PC-9 (cell line): Measurements from ENCODE around the gene REEP2. TPM values are rescaled to one million over a fixed set of nuclear protein-coding genes. Genes with fewer than 3 reads are reported as not detected.
A peak's percentile ranks its signal among the peaks of the same experiment; 100 is the strongest.
"Not testable (repeated sequence)": the region's sequence is repeated elsewhere in the genome, so short reads cannot be mapped to it uniquely, and the experiment has no call there.

Source experiments
- Bru-seq: library from RNA; stranded (reverse); fragments of 400-500 nt; gene quantifications from one replicate; lab custom pipeline; 2021; lab: Mats Ljungman, UMichigan
- BruChase-seq, 2 experiments: library from RNA; stranded (reverse); fragments of 400-500 nt; gene quantifications; one replicate each; lab custom pipeline; 2021; lab: Mats Ljungman, UMichigan
- BruUV-seq: library from RNA; stranded (reverse); fragments of 400-500 nt; replicated peaks from 2 replicates; lab custom pipeline; 2021; lab: Mats Ljungman, UMichigan
- CTCF ChIA-PET: fragments of 300-600 bp; sonication (Branson Sonifier 250); formaldehyde crosslinking; loops from one replicate; lab custom pipeline; 2022; ENCODE audit warnings: antibody characterized with exemption; lab: Charles Lee
- POLR2A ChIA-PET: fragments of 300-600 bp; sonication (Branson Sonifier 250); formaldehyde crosslinking; loops from one replicate; lab custom pipeline; 2022; ENCODE audit warnings: antibody characterized with exemption; ENCODE audit not compliant: unreplicated experiment; lab: Charles Lee
- DNase-seq, 2 experiments: peaks; one replicate each; pipeline versions ENCODE4 v3.0.0 to v3.0.0-alpha.2; 2015 to 2022; ENCODE audit warnings: mixed read lengths in 1 of 2
- H2AFZ ChIP-seq: fragments of 200-600 bp; sonication (generic); 2 replicates; pipeline ENCODE4 v1.8.1; 2017; ENCODE audit warnings: antibody characterized with exemption
- H3F3A ChIP-seq: fragments of 200-600 bp; sonication (generic); 2 replicates; pipeline ENCODE4 v1.8.1; 2017; ENCODE audit warnings: antibody characterized with exemption, mild to moderate bottlenecking, low read depth; ENCODE audit not compliant: insufficient read depth
- H3K27ac ChIP-seq: fragments of 200-600 bp; sonication (generic); 2 replicates; pipeline ENCODE4 v1.6.1; 2016; ENCODE audit warnings: mixed run types
- H3K27me3 ChIP-seq: fragments of 200-600 bp; sonication (generic); 2 replicates; pipeline ENCODE4 v1.6.1; 2016; ENCODE audit warnings: low read depth, mixed run types; ENCODE audit not compliant: insufficient read depth
- H3K36me3 ChIP-seq: fragments of 200-600 bp; sonication (generic); 2 replicates; pipeline ENCODE4 v1.6.1; 2016; ENCODE audit warnings: low read depth, mixed run types
- H3K4me1 ChIP-seq: fragments of 200-600 bp; sonication (generic); replicated peaks from 2 replicates; pipeline ENCODE4 v1.6.1; 2016; ENCODE audit warnings: mixed run types; ENCODE audit not compliant: insufficient read depth
- H3K4me2 ChIP-seq: fragments of 200-600 bp; sonication (generic); 2 replicates; pipeline ENCODE4 v1.6.1; 2017; ENCODE audit warnings: mixed run types
- H3K4me3 ChIP-seq: fragments of 200-600 bp; sonication (generic); 2 replicates; pipeline ENCODE4 v1.6.1; 2016; ENCODE audit warnings: mixed run types
- H3K79me2 ChIP-seq: fragments of 200-600 bp; sonication (generic); 2 replicates; pipeline ENCODE4 v1.6.1; 2017; ENCODE audit warnings: low read depth, mixed run types
- H3K9me2 ChIP-seq: fragments of 200-600 bp; sonication (generic); 2 replicates; pipeline ENCODE4 v1.8.1; 2017; ENCODE audit warnings: mild to moderate bottlenecking; ENCODE audit not compliant: insufficient read depth
- H3K9me3 ChIP-seq: fragments of 200-600 bp; sonication (generic); 2 replicates; pipeline ENCODE4 v1.8.1; 2016; ENCODE audit warnings: low read depth; ENCODE audit not compliant: insufficient read depth
- H4K20me1 ChIP-seq: fragments of 200-600 bp; sonication (generic); 2 replicates; pipeline ENCODE4 v1.8.1; 2017; ENCODE audit not compliant: insufficient read depth
- EZH2 ChIP-seq: fragments of 200-600 bp; sonication (generic); IDR thresholded peaks from 2 replicates; pipeline ENCODE4 v1.8.0; 2017; ENCODE audit warnings: antibody characterized with exemption, low read depth
- intact Hi-C: fragments of 100-400 bp; cut with micrococcal nuclease; formaldehyde crosslinking; loops from one replicate; pipeline ENCODE4 v1.10.0; 2022; ENCODE audit not compliant: unreplicated experiment
- long read RNA-seq: library from polyadenylated mRNA; stranded (forward); transcript quantifications from one replicate; pipeline ENCODE4 v2.0.0, GENCODE V29; 2022
- total RNA-seq: library from RNA; stranded (reverse); gene quantifications from 2 replicates; pipeline ENCODE4 v1.2.3, GENCODE V29; 2021
- TF ChIP-seq, protein P1 (sequence below): fragments of 200-600 bp; sonication (generic); conservative IDR thresholded peaks from 2 replicates; pipeline ENCODE4 v1.6.1; 2017; ENCODE audit warnings: mixed run types, antibody characterized with exemption, mild to moderate bottlenecking, moderate library complexity

Gene REEP2
- total RNA-seq (0.87 and 1.3 TPM in 2 replicates), Bru-seq, nascent RNA (percentile 20 among the genes with signal in this experiment), BruChase-seq, experiment 1, labeled RNA remaining after a 2-hour chase (percentile 28 among the genes with signal in this experiment), BruChase-seq, experiment 2, labeled RNA remaining after a 6-hour chase (percentile 19 among the genes with signal in this experiment)
- long read RNA-seq, partial matches to known transcripts: 0 of 1 reads
- long read RNA-seq, other reads (novel, unspliced or antisense): 0 of 1 reads

DNA sequence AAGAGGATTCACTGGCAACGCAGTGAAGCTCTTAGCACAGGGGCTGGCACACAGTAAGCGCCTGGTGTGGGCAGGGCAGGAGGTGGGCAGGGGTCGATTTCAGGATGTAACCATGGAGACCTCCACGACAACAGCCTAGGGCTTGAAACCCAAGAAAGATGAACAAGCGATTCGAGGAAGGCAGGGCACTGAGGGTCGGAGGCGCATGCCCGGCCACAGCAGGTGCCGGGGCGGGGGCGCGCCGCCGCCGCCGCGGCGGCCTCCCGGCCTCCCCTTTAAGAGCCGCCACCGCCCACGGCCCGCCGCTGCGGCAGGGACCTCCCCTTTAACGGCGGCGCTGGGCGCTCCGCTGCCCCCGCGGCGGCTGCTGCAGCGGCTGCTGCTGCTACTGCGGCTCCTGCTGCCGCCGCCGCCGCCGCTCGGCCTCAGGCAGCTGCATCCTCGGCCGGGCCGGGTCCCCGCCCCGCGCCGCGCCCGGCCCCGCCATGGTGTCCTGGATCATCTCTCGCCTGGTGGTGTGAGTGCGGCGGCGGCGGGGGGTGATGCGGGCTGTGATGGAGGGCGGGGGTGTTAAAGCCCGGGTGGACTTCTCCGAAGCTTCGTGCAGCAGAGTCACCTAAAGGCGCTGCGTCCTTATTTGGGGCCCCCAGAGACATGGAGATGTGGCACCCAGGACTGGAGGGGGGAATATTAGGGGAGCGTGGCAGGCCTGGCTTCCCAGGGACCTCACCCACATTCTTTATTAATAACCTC, at the start of gene REEP2:
Gene REEP2, plus strand, starts transcription at position 334 of the 753 bp plus-strand sequence. Its CDS starts 152 bp downstream, at position 486.
- Histone ChIP-seq H3K27me3 (peaks cover 10% of the 10 kb centered on the region), H3K36me3 (0 out of 2 replicates have a peak, but pooled peaks cover 9% of the 10 kb centered on the region), H2AFZ (no peak within 1 kb of the TSS), H4K20me1 (0 out of 2 replicates have a peak, but pooled peaks cover 3% of the 10 kb centered on the region), H3K27ac (no peak within 1 kb of the TSS), H3K4me2 (peak within 1 kb of the TSS; percentile 74), H3F3A (peaks cover 15% of the 10 kb centered on the region; the same call in 1 of the 2 replicates), H3K9me2 (no peaks in the 10 kb centered on the region), H3K9me3 (no peaks in the 10 kb centered on the region), H3K79me2 (no peaks in the 10 kb centered on the region), H3K4me3 (peak within 1 kb of the TSS; percentile 52; the same call in 1 of the 2 replicates), H3K4me1 (0 out of 2 replicates have a peak, but pooled peaks cover 4% of the 10 kb centered on the region)
- no TSS peak for BruUV-seq
- ChIA-PET POLR2A (interaction anchor here (0.7 kb wide), 1 partner anchor 136 kb away, joined by 5 read pairs; the partner anchor contains the start of gene HSPA9), CTCF (interaction anchor here (0.6 kb wide), 2 partner anchors 68 to 957 kb away, joined by 3 to 4 read pairs; no protein-coding TSS in a partner anchor)
- DNase-seq: peak in 1 of 2 experiments; percentile 36
- TF ChIP-seq EZH2: no peak
- TF ChIP-seq, protein P1, sequence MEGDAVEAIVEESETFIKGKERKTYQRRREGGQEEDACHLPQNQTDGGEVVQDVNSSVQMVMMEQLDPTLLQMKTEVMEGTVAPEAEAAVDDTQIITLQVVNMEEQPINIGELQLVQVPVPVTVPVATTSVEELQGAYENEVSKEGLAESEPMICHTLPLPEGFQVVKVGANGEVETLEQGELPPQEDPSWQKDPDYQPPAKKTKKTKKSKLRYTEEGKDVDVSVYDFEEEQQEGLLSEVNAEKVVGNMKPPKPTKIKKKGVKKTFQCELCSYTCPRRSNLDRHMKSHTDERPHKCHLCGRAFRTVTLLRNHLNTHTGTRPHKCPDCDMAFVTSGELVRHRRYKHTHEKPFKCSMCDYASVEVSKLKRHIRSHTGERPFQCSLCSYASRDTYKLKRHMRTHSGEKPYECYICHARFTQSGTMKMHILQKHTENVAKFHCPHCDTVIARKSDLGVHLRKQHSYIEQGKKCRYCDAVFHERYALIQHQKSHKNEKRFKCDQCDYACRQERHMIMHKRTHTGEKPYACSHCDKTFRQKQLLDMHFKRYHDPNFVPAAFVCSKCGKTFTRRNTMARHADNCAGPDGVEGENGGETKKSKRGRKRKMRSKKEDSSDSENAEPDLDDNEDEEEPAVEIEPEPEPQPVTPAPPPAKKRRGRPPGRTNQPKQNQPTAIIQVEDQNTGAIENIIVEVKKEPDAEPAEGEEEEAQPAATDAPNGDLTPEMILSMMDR: no peak
- intact Hi-C loops: no loop called here

GRCh38 chr5:138389332-138389731, 49.5 kb upstream of the REEP2 start:
- H3F3A ChIP-seq: 0 out of 2 replicates have a peak, but pooled peaks cover 3% of the 10 kb centered on the region
- no peaks in the 10 kb centered on the region for H4K20me1 ChIP-seq
- no peak overlapping the region for H3K4me3 ChIP-seq
- no peak for TF ChIP-seq EZH2
- TF ChIP-seq, protein P1: no peak
- no peak overlapping the region for H3K27ac ChIP-seq
- no peaks in the 10 kb centered on the region for H3K9me3 ChIP-seq
- peaks cover 14% of the 10 kb centered on the region for H3K36me3 ChIP-seq
- H3K27me3 ChIP-seq: no peaks in the 10 kb centered on the region
- DNase-seq: no peak
- no TSS peak for BruUV-seq
- H3K79me2 ChIP-seq: no peaks in the 10 kb centered on the region
- H3K4me2 ChIP-seq: no peak overlapping the region
- no peaks in the 10 kb centered on the region for H3K9me2 ChIP-seq
- POLR2A ChIA-PET: no interaction called here
- intact Hi-C loops: no loop called here
- H3K4me1 ChIP-seq: no peaks in the 10 kb centered on the region
- CTCF ChIA-PET: no interaction called here
- H2AFZ ChIP-seq: no peak overlapping the region

GRCh38 chr5:138389911-138390310, 48.9 kb upstream of the REEP2 start:
- CTCF ChIA-PET: interaction anchor here (0.6 kb wide), 1 partner anchor 120 kb away, joined by 4 read pairs; no protein-coding TSS in a partner anchor
- H3K27me3 ChIP-seq, H3K9me2 ChIP-seq, H3K4me3 ChIP-seq, H3K9me3 ChIP-seq, H3K4me1 ChIP-seq, H3K4me2 ChIP-seq, BruUV-seq, H3K79me2 ChIP-seq, POLR2A ChIA-PET, H3F3A ChIP-seq, DNase-seq, intact Hi-C loops, H2AFZ ChIP-seq, H4K20me1 ChIP-seq, H3K27ac ChIP-seq: not testable (repeated sequence)
- peaks cover 14% of the 10 kb centered on the region for H3K36me3 ChIP-seq
